Measurements from ENCODE around the gene CDIP1. TPM values are rescaled to one million over a fixed set of nuclear protein-coding genes. Genes with fewer than 3 reads are reported as not detected.
A peak's percentile ranks its signal among the peaks of the same experiment; 100 is the strongest.

The CDIP1 gene
- 19.7 and 22.0 TPM in 2 replicates for total RNA-seq
- polyA plus RNA-seq = 29.3 and 33.3 TPM in 2 replicates

- H2AFZ ChIP-seq = peak within 1 kb of the TSS; percentile 56
- TF ChIP-seq EZH2 (IDR thresholded peaks at IDR 0.05; ENCODE audit: borderline replicate concordance) (no peak), EZH2phosphoT487 (IDR thresholded peaks at IDR 0.05; ENCODE audit: low read depth, severe bottlenecking, unreplicated experiment) (no peak)
- TF ChIP-seq, protein P1, sequence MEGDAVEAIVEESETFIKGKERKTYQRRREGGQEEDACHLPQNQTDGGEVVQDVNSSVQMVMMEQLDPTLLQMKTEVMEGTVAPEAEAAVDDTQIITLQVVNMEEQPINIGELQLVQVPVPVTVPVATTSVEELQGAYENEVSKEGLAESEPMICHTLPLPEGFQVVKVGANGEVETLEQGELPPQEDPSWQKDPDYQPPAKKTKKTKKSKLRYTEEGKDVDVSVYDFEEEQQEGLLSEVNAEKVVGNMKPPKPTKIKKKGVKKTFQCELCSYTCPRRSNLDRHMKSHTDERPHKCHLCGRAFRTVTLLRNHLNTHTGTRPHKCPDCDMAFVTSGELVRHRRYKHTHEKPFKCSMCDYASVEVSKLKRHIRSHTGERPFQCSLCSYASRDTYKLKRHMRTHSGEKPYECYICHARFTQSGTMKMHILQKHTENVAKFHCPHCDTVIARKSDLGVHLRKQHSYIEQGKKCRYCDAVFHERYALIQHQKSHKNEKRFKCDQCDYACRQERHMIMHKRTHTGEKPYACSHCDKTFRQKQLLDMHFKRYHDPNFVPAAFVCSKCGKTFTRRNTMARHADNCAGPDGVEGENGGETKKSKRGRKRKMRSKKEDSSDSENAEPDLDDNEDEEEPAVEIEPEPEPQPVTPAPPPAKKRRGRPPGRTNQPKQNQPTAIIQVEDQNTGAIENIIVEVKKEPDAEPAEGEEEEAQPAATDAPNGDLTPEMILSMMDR (IDR thresholded peaks at IDR 0.05; ENCODE audit: poor library complexity) = no peak
- H3K79me2 ChIP-seq = peaks cover 44% of the 10 kb centered on the region
- DNase-seq (ENCODE audit: low spot score) = peak; percentile 97
- H3K27me3 ChIP-seq = no peaks in the 10 kb centered on the region
- no peaks in the 10 kb centered on the region for H3K9me3 ChIP-seq (ENCODE audit: low read depth)
- no peaks in the 10 kb centered on the region for H3K36me3 ChIP-seq (replicated peaks; ENCODE audit: insufficient read depth, low read depth)
- 10% methylated on average over 33 of the region's 67 CpGs for WGBS (ENCODE audit: low lambda C conversion rate, missing lambda C conversion rate)
- H3K4me3 ChIP-seq = peak within 1 kb of the TSS; percentile 94
- H4K20me1 ChIP-seq (ENCODE audit: insufficient read depth, poor library complexity, severe bottlenecking) = peaks cover 24% of the 10 kb centered on the region
- H3K4me2 ChIP-seq = peak within 1 kb of the TSS; percentile 97
- H3K27ac ChIP-seq = peak within 1 kb of the TSS; percentile 94
- no peaks in the 10 kb centered on the region for H3K9me2 ChIP-seq (replicated peaks; ENCODE audit: insufficient read depth)
- H3K4me1 ChIP-seq (ENCODE audit: insufficient read depth) = peaks cover 8% of the 10 kb centered on the region
Observed at GRCh38 chr16:4538350-4539235, at the start of gene CDIP1. CDIP1 (minus strand) TSS chr16:4538773; CDS start chr16:4514130, 24,643 bp downstream.

DNA sequence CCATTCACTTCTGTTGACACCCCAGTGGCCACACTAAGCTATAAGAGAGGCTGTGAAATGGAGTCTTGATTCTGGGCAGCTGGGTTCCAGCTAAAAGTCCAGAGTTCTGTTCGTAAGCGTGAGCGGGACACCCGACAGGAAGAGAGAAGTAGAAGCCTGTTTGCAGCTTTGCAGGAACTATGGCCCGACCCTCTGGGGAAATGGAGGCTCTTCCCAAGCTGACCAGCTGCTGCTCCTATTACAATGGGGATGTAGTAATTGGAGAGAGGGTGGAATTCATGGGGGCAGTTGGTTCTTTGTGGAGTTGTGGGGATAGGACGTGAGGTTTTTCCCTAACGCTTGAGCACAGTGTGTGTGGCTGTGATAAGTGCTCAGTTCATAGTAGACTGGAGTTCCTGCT lies 47.7 kb upstream of the CDIP1 start:
- H3K9me3 ChIP-seq (ENCODE audit: low read depth) = no peaks in the 10 kb centered on the region
- no peaks in the 10 kb centered on the region for H3K36me3 ChIP-seq (replicated peaks; ENCODE audit: insufficient read depth, low read depth)
- no peak for DNase-seq (ENCODE audit: low spot score)
- no peaks in the 10 kb centered on the region for H3K4me1 ChIP-seq (ENCODE audit: insufficient read depth)
- H3K27me3 ChIP-seq = no peaks in the 10 kb centered on the region
- no peak overlapping the region for H3K4me3 ChIP-seq
- H3K9me2 ChIP-seq (replicated peaks; ENCODE audit: insufficient read depth) = no peaks in the 10 kb centered on the region
- whole genome bisulfite sequencing (ENCODE audit: low lambda C conversion rate, missing lambda C conversion rate) = 81% methylated on average over 7 of the region's 7 CpGs
- no peak overlapping the region for H3K27ac ChIP-seq
- TF ChIP-seq EZH2phosphoT487 (IDR thresholded peaks at IDR 0.05; ENCODE audit: low read depth, severe bottlenecking, unreplicated experiment) (no peak), EZH2 (IDR thresholded peaks at IDR 0.05; ENCODE audit: borderline replicate concordance) (no peak)
- TF ChIP-seq, protein P1 (IDR thresholded peaks at IDR 0.05; ENCODE audit: poor library complexity) = no peak
- H3K4me2 ChIP-seq = no peak overlapping the region
- no peaks in the 10 kb centered on the region for H4K20me1 ChIP-seq (ENCODE audit: insufficient read depth, poor library complexity, severe bottlenecking)
- no peak overlapping the region for H2AFZ ChIP-seq
- no peaks in the 10 kb centered on the region for H3K79me2 ChIP-seq

DNA sequence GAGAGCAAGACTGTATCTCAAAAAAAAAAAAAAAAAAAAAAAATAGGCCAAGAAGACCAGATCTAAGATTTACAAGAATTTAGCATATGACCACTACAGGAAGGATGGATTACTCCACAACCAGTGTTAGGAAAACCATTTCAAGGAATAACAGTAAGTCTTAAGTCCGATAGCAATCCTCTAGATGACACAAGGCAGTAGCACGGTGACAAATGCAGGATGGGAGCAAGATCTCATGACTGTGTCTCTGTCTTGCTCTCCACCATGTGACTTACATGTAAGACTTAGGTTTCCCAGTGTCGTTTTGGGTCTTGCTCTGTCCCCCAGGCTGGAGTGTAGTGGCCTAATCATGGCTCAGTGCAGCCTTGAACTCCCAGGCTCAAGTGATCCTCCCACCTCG lies 45.3 kb upstream of the CDIP1 start:
- H3K4me2 ChIP-seq = no peak overlapping the region
- TF ChIP-seq EZH2phosphoT487 (IDR thresholded peaks at IDR 0.05; ENCODE audit: low read depth, severe bottlenecking, unreplicated experiment) (no peak), EZH2 (IDR thresholded peaks at IDR 0.05; ENCODE audit: borderline replicate concordance) (no peak)
- TF ChIP-seq, protein P1 (IDR thresholded peaks at IDR 0.05; ENCODE audit: poor library complexity) = no peak
- no peaks in the 10 kb centered on the region for H3K36me3 ChIP-seq (replicated peaks; ENCODE audit: insufficient read depth, low read depth)
- H3K4me1 ChIP-seq (ENCODE audit: insufficient read depth) = no peaks in the 10 kb centered on the region
- H3K9me3 ChIP-seq (ENCODE audit: low read depth) = no peaks in the 10 kb centered on the region
- no peaks in the 10 kb centered on the region for H3K27me3 ChIP-seq
- no peak for DNase-seq (ENCODE audit: low spot score)
- no peaks in the 10 kb centered on the region for H3K79me2 ChIP-seq
- H3K4me3 ChIP-seq = no peak overlapping the region
- H4K20me1 ChIP-seq (ENCODE audit: insufficient read depth, poor library complexity, severe bottlenecking) = no peaks in the 10 kb centered on the region
- H3K27ac ChIP-seq = no peak overlapping the region
- no peaks in the 10 kb centered on the region for H3K9me2 ChIP-seq (replicated peaks; ENCODE audit: insufficient read depth)
- H2AFZ ChIP-seq = no peak overlapping the region
- WGBS (ENCODE audit: low lambda C conversion rate, missing lambda C conversion rate) = 90% methylated on average over 4 of the region's 4 CpGs
